KMS-11 (cell line): ENCODE data around the gene SNAP29.

Source experiments
- H2AFZ ChIP-seq: fragments of 200-600 bp; sonication (generic); 2 replicates; pipeline ENCODE4 v1.6.1; 2016; ENCODE audit warnings: antibody characterized with exemption, mixed run types, low read depth
- H3K27ac ChIP-seq: fragments of 200-600 bp; sonication (generic); 2 replicates; pipeline ENCODE4 v1.6.1; 2016; ENCODE audit warnings: mild to moderate bottlenecking, mixed run types
- H3K27me3 ChIP-seq: fragments of 200-600 bp; sonication (generic); 2 replicates; pipeline ENCODE4 v1.6.1; 2017; ENCODE audit warnings: mild to moderate bottlenecking, low read depth, mixed run types, moderate library complexity; ENCODE audit not compliant: insufficient read depth
- H3K36me3 ChIP-seq: fragments of 200-600 bp; sonication (generic); 2 replicates; pipeline ENCODE4 v1.6.1; 2017; ENCODE audit warnings: mild to moderate bottlenecking, mixed run types; ENCODE audit not compliant: insufficient read depth
- H3K4me1 ChIP-seq: fragments of 200-600 bp; sonication (generic); 2 replicates; pipeline ENCODE4 v1.6.1; 2016; ENCODE audit warnings: mild to moderate bottlenecking, low read depth, mixed run types; ENCODE audit not compliant: poor library complexity, severe bottlenecking
- H3K4me2 ChIP-seq: fragments of 200-600 bp; sonication (generic); 2 replicates; pipeline ENCODE4 v1.7.0; 2016; ENCODE audit warnings: mild to moderate bottlenecking, mixed run types
- H3K4me3 ChIP-seq: fragments of 200-600 bp; sonication (generic); IDR thresholded peaks from 2 replicates; pipeline ENCODE4 v1.6.1; 2017; ENCODE audit warnings: low read depth, low read length, mixed read lengths; ENCODE audit not compliant: insufficient read depth
- H3K79me2 ChIP-seq: fragments of 200-600 bp; sonication (generic); 2 replicates; pipeline ENCODE4 v1.6.1; 2016; ENCODE audit warnings: low read depth, mixed run types; ENCODE audit not compliant: insufficient read depth
- H3K9ac ChIP-seq: fragments of 200-600 bp; sonication (generic); 2 replicates; pipeline ENCODE4 v1.6.1; 2016; ENCODE audit warnings: mild to moderate bottlenecking, mixed run types
- H4K20me1 ChIP-seq: fragments of 200-600 bp; sonication (generic); 2 replicates; pipeline ENCODE4 v1.6.1; 2016; ENCODE audit warnings: mild to moderate bottlenecking, mixed run types; ENCODE audit not compliant: insufficient read depth
- TF ChIP-seq, protein P1 (sequence below): fragments of 200-600 bp; sonication (generic); conservative IDR thresholded peaks from 2 replicates; pipeline ENCODE4 v1.6.1; 2017; ENCODE audit warnings: low read depth, mild to moderate bottlenecking, antibody characterized with exemption, low read length, moderate library complexity, mixed read lengths

SNAP29 gene

DNA sequence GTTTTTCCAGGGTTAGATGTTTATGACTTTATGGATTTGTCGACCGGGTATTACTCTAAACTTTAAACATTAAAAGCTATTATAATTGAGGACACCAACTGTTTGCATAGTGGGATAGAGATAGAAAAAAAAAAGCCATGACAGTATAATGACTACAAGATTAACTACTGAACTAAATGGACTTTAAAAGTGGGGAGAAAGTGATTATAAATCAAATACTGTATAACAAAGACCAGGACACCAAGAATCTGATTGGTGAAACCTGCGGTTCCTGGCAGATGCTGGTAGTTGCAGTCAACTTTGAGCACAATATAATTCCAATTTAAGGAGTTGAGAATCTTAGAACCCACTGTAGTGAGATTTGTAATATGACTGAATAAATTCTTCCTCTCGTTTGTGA lies 60.9 kb downstream of the SNAP29 start:
- TF ChIP-seq, protein P1, sequence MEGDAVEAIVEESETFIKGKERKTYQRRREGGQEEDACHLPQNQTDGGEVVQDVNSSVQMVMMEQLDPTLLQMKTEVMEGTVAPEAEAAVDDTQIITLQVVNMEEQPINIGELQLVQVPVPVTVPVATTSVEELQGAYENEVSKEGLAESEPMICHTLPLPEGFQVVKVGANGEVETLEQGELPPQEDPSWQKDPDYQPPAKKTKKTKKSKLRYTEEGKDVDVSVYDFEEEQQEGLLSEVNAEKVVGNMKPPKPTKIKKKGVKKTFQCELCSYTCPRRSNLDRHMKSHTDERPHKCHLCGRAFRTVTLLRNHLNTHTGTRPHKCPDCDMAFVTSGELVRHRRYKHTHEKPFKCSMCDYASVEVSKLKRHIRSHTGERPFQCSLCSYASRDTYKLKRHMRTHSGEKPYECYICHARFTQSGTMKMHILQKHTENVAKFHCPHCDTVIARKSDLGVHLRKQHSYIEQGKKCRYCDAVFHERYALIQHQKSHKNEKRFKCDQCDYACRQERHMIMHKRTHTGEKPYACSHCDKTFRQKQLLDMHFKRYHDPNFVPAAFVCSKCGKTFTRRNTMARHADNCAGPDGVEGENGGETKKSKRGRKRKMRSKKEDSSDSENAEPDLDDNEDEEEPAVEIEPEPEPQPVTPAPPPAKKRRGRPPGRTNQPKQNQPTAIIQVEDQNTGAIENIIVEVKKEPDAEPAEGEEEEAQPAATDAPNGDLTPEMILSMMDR: no peak
- Histone ChIP-seq H3K9ac (peak overlapping the region; percentile 15; the same call in 1 of the 2 replicates), H3K79me2 (peaks cover 73% of the 10 kb centered on the region), H2AFZ (no peak overlapping the region), H3K4me1 (peaks cover 31% of the 10 kb centered on the region), H3K36me3 (no peaks in the 10 kb centered on the region), H3K4me3 (no peak overlapping the region), H3K27ac (no peak overlapping the region), H4K20me1 (peaks cover 39% of the 10 kb centered on the region), H3K27me3 (no peaks in the 10 kb centered on the region), H3K4me2 (peak overlapping the region; percentile 53)

GRCh38 chr22:20920881-20921203 lies 62.0 kb downstream of the SNAP29 start:
- no peaks in the 10 kb centered on the region for H3K27me3 ChIP-seq

DNA sequence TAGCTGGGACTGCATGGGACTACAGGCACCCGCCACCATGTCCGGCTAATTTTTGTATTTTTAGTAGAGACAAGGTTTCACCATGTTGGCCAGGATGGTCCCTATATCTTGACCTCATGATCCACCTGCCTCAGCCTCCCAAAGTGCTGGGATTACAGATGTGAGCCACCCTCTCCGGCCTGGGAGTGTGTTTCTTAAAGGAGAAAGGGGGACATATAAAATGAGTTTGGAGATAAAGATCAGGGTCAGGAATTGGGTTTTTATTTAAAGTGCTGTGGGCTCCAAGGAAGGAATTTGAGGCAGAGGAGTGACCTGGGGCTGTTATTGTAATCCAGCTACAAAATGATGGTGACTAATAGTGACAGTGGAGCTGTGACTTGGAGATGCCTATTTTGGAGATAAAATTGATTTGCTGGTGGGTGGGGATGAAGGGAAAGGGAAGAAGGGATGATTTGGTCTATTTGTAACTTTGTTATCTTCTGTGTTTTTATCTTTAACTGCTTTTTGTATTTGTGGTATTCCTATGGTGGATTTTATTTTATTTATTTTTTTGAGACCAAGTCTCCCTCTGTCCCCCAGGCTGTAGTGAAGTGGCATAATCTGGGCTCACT lies 63.4 kb downstream of the SNAP29 start:
- Histone ChIP-seq H3K36me3 (no peaks in the 10 kb centered on the region), H3K4me2 (peak overlapping the region; percentile 21; the same call in 1 of the 2 replicates), H4K20me1 (peaks cover 48% of the 10 kb centered on the region)

More at GRCh38 chr22:20920881-20921203, 62.0 kb downstream of the SNAP29 start:
- H4K20me1 ChIP-seq: peaks cover 48% of the 10 kb centered on the region
- no peak overlapping the region for H2AFZ ChIP-seq
- H3K4me1 ChIP-seq: peaks cover 31% of the 10 kb centered on the region
- H3K4me3 ChIP-seq: no peak overlapping the region
- H3K36me3 ChIP-seq: no peaks in the 10 kb centered on the region
- no peak overlapping the region for H3K9ac ChIP-seq
- TF ChIP-seq, protein P1: no peak
- H3K79me2 ChIP-seq: peaks cover 84% of the 10 kb centered on the region
- H3K27ac ChIP-seq: no peak overlapping the region
- H3K4me2 ChIP-seq: peak overlapping the region; percentile 53

DNA sequence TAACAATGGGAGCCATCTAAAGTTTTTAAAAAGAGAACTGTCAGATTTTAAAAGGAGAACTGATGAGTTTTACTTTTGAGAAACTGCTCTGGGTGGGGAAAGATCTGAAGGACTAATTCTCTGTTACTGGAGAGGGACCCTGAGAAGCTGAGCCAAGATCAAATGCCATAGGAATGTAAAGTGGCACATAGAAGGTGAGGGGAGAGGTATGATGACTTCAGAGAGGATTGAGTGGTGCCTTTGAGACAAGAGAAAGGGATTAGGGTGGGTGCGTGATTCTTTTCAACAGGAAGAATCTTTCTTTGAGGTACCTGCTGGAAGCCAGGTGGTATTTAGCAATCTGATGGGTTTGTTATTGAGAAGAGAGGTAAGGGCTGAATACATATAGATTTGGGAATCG lies 67.4 kb downstream of the SNAP29 start:
- H3K4me2 ChIP-seq: no peak overlapping the region
- no peak overlapping the region for H3K4me3 ChIP-seq
- peaks cover 52% of the 10 kb centered on the region for H4K20me1 ChIP-seq

More for the DNA sequence above, 63.4 kb downstream of the SNAP29 start:
- Histone ChIP-seq H3K4me1 (peaks cover 36% of the 10 kb centered on the region), H3K9ac (no peak overlapping the region), H2AFZ (no peak overlapping the region), H3K27ac (no peak overlapping the region), H3K27me3 (no peaks in the 10 kb centered on the region), H3K4me3 (no peak overlapping the region), H3K79me2 (peaks cover 98% of the 10 kb centered on the region)
- TF ChIP-seq, protein P1: no peak

More for the DNA sequence above, 67.4 kb downstream of the SNAP29 start:
- H3K9ac ChIP-seq: no peak overlapping the region
- peaks cover 98% of the 10 kb centered on the region for H3K79me2 ChIP-seq
- H2AFZ ChIP-seq: no peak overlapping the region
- H3K36me3 ChIP-seq: no peaks in the 10 kb centered on the region
- H3K27me3 ChIP-seq: no peaks in the 10 kb centered on the region
- no peak overlapping the region for H3K27ac ChIP-seq
- TF ChIP-seq, protein P1: no peak
- peaks cover 20% of the 10 kb centered on the region for H3K4me1 ChIP-seq
